GM12878 (cell line): ENCODE data around the gene TBC1D1. TPM values are rescaled to one million over a fixed set of nuclear protein-coding genes. Genes with fewer than 3 reads are reported as not detected.

Experiments used
- ATAC-seq: fragments of 200-7000 bp; cut with Tn5 transposase; 3 replicates; pipeline ENCODE4 v1.9.1; 2020; ENCODE audit warnings: mild to moderate bottlenecking, moderate library complexity
- BruUV-seq: library from RNA; stranded (reverse); fragments of 400-500 nt; replicated peaks from 2 replicates; lab custom pipeline; 2021; lab: Mats Ljungman, UMichigan
- CTCF ChIA-PET: fragments of 300-600 bp; sonication (Branson Sonifier 250); formaldehyde crosslinking; extraction: SDS; loops from one replicate; lab custom pipeline; 2021; ENCODE audit warnings: inconsistent platforms; lab: Yijun Ruan, JAX
- POLR2A ChIA-PET: fragments of 350-600 bp; formaldehyde crosslinking; extraction: SDS; loops from one replicate; lab custom pipeline; 2021; ENCODE audit warnings: inconsistent platforms; lab: Charles Lee
- RAD21 ChIA-PET: fragments of 300-600 bp; sonication (Branson Sonifier 250); formaldehyde crosslinking; loops from one replicate; lab custom pipeline; 2023; ENCODE audit warnings: antibody characterized with exemption; ENCODE audit not compliant: unreplicated experiment; lab: Charles Lee
- SMC1A ChIA-PET: fragments of 300-600 bp; sonication (Branson Sonifier 250); formaldehyde crosslinking; loops from one replicate; lab custom pipeline; 2023; ENCODE audit not compliant: unreplicated experiment, uncharacterized antibody; lab: Charles Lee
- DNase-seq: peaks from one replicate; pipeline ENCODE4 v3.0.0-alpha.2; 2011; ENCODE audit warnings: low read depth, low spot score
- FAIRE-seq: peaks from 3 replicates; lab custom pipeline; 2011; peaks lifted over from hg19 to GRCh38; lab: Jason Lieb, UNC
- H2AFZ ChIP-seq: 2 replicates; pipeline ENCODE4 v1.6.0; 2011; ENCODE audit warnings: low read depth, low read length, control low read depth; ENCODE audit not compliant: control insufficient read depth
- H3K27ac ChIP-seq: 2 replicates; pipeline ENCODE4 v1.5.1; 2011; ENCODE audit warnings: control low read depth; ENCODE audit not compliant: control insufficient read depth, insufficient read depth
- H3K27me3 ChIP-seq, 2 experiments: replicated peaks in 1 of 2; 2 replicates each; pipeline versions ENCODE4 v1.6.0 to v1.6.1; 2011; ENCODE audit warnings: low read length in 1 of 2; ENCODE audit not compliant: control insufficient read depth in 2 of 2, insufficient read depth in 2 of 2
- H3K36me3 ChIP-seq, 2 experiments: 2 replicates each; pipeline ENCODE4 v1.5.1; 2011; ENCODE audit warnings: low read length in 1 of 2; ENCODE audit not compliant: control insufficient read depth in 2 of 2, insufficient read depth in 2 of 2
- H3K4me1 ChIP-seq: 2 replicates; pipeline ENCODE4 v1.6.1; 2011; ENCODE audit warnings: mild to moderate bottlenecking, low read length, moderate library complexity, mixed read lengths; ENCODE audit not compliant: control insufficient read depth, insufficient read depth
- H3K4me2 ChIP-seq: 2 replicates; pipeline ENCODE4 v1.6.0; 2011; ENCODE audit warnings: control low read depth; ENCODE audit not compliant: control insufficient read depth, insufficient read depth
- H3K4me3 ChIP-seq: fragments of 200-600 bp; sonication (generic); 2 replicates; pipeline ENCODE4 v1.5.1; 2016
- H3K79me2 ChIP-seq: 2 replicates; pipeline ENCODE4 v1.6.0; 2011; ENCODE audit warnings: low read length; ENCODE audit not compliant: control insufficient read depth, insufficient read depth
- H3K9ac ChIP-seq: 2 replicates; pipeline ENCODE4 v1.8.0; 2011; ENCODE audit warnings: low read length, control low read depth, mixed read lengths; ENCODE audit not compliant: control insufficient read depth, insufficient read depth
- H3K9me3 ChIP-seq: replicated peaks from 3 replicates; pipeline ENCODE4 v1.5.1; 2011; ENCODE audit warnings: mild to moderate bottlenecking, low read length; ENCODE audit not compliant: control insufficient read depth, insufficient read depth
- H4K20me1 ChIP-seq: 2 replicates; pipeline ENCODE4 v1.6.0; 2011; ENCODE audit not compliant: control insufficient read depth, insufficient read depth
- BCL11A ChIP-seq: IDR thresholded peaks from 2 replicates; pipeline ENCODE4 v1.6.1; 2011; ENCODE audit warnings: low read depth, low read length
- CHD2 ChIP-seq: IDR thresholded peaks from 2 replicates; pipeline ENCODE4 v1.6.1; 2011; ENCODE audit warnings: low read depth, low read length, improper control_type of control experiment, borderline replicate concordance
- CTCF ChIP-seq, 3 experiments: IDR thresholded peaks in 2 of 3; conservative IDR thresholded peaks in 1 of 3; 2 replicates each; pipeline ENCODE4 v1.5.1; 2011; ENCODE audit warnings: low read depth in 3 of 3, low read length in 3 of 3, mild to moderate bottlenecking in 3 of 3, control low read depth in 2 of 3, moderate library complexity in 2 of 3, inconsistent platforms in 1 of 3, mixed read lengths in 1 of 3; ENCODE audit not compliant: control insufficient read depth in 2 of 3, insufficient read depth in 1 of 3; ENCODE audit errors: extremely low read depth in 1 of 3
- JUNB ChIP-seq: IDR thresholded peaks from 2 replicates; pipeline ENCODE4 v1.6.1; 2016; ENCODE audit warnings: antibody characterized with exemption, mild to moderate bottlenecking
- MYC ChIP-seq: IDR thresholded peaks from 2 replicates; pipeline ENCODE4 v1.6.1; 2011; ENCODE audit warnings: mild to moderate bottlenecking, low read length, moderate library complexity, inconsistent platforms; ENCODE audit not compliant: insufficient read depth, insufficient replicate concordance, insufficient read length, severe bottlenecking
- NKRF ChIP-seq: fragments of 450-650 bp; conservative IDR thresholded peaks from 2 replicates; pipeline ENCODE4 v1.6.1; 2017; ENCODE audit warnings: mild to moderate bottlenecking, moderate library complexity
- NR2F1 ChIP-seq: fragments of 450-650 bp; conservative IDR thresholded peaks from 2 replicates; pipeline ENCODE4 v1.6.1; 2017; ENCODE audit warnings: mild to moderate bottlenecking
- POLR2AphosphoS2 ChIP-seq: IDR thresholded peaks from 2 replicates; pipeline ENCODE4 v1.6.1; 2011; ENCODE audit warnings: low read depth, mild to moderate bottlenecking, low read length, improper control_type of control experiment, moderate library complexity
- RFX5 ChIP-seq: IDR thresholded peaks from 2 replicates; pipeline ENCODE4 v1.6.1; 2011; ENCODE audit warnings: low read depth, low read length, improper control_type of control experiment
- SIX5 ChIP-seq: IDR thresholded peaks from 2 replicates; pipeline ENCODE4 v1.6.1; 2011; ENCODE audit warnings: mild to moderate bottlenecking, low read depth, low read length, moderate library complexity; ENCODE audit not compliant: severe bottlenecking
- STAT3 ChIP-seq: IDR thresholded peaks from 2 replicates; pipeline ENCODE4 v1.6.1; 2011; ENCODE audit warnings: low read depth, low read length, improper control_type of control experiment
- TCF3 ChIP-seq: IDR thresholded peaks from 2 replicates; pipeline ENCODE4 v1.6.1; 2012; ENCODE audit warnings: low read depth, mild to moderate bottlenecking, low read length, borderline replicate concordance; ENCODE audit not compliant: insufficient read depth
- ZNF687 ChIP-seq: fragments of 450-650 bp; IDR thresholded peaks from 2 replicates; pipeline ENCODE4 v1.6.1; 2017; ENCODE audit warnings: mild to moderate bottlenecking, moderate library complexity
- ZZZ3 ChIP-seq: IDR thresholded peaks from 2 replicates; pipeline ENCODE4 v1.6.1; 2011; ENCODE audit warnings: low read depth; ENCODE audit not compliant: control insufficient read depth, insufficient read length
- WGBS: methylation state at CpG from one replicate; pipeline ENCODE4 v1.1.6; 2016; ENCODE audit warnings: low lambda C conversion rate; ENCODE audit not compliant: insufficient replicate concordance, insufficient coverage; ENCODE audit errors: missing lambda C conversion rate; 5-methylcytosine and 5-hydroxymethylcytosine counted together
- in situ Hi-C: fragments of 300-500 bp; cut with MboI; formaldehyde crosslinking; loops from 9 replicates; pipeline ENCODE4 v1.14.3; 2018; ENCODE audit warnings: mixed read lengths
- intact Hi-C: fragments of 100-400 bp; cut with micrococcal nuclease; formaldehyde crosslinking; loops from one replicate; pipeline ENCODE4 v1.14.2; 2022; ENCODE audit not compliant: unreplicated experiment
- polyA plus RNA-seq, 11 experiments: library from polyadenylated mRNA; depleted of rRNA in 4 of 11; unstranded in 6 of 11; stranded (reverse) in 5 of 11; fragments of >200 nt; fragmentation: Nextera tagmentation in 4 of 11; fragmentation: Illumina TruSeq in 1 of 11; extraction: Ambion mirVana in 4 of 11; extraction: Trizol in 1 of 11; gene quantifications; 1 replicate in 1 of 11; 2 replicates in 10 of 11; pipeline versions ENCODE4 v1.2.1 to v1.2.3, GENCODE V29; 2011 to 2016; ENCODE audit warnings: inconsistent platforms in 2 of 11, missing spikeins in 2 of 11, low read depth in 1 of 11
- total RNA-seq, 4 experiments: library from RNA; depleted of rRNA in 3 of 4; stranded (reverse); fragments of >200 nt in 3 of 4; fragmentation: Illumina TruSeq in 1 of 4; extraction: Trizol in 1 of 4; gene quantifications; 2 replicates each; pipeline versions ENCODE4 v1.2.1 to v1.2.3, GENCODE V29; 2013 to 2021

Gene TBC1D1
- total and polyA plus RNA-seq, 10 of the 15 experiments (the other 5 are each of a cell fraction or from before 2014, with no cell fraction given), result 5.3 to 102 (median 57.8) TPM

GRCh38 chr4:38113551-38113950 is 222.7 kb downstream of the TBC1D1 start:
- intact Hi-C loops, result no loop called here
- CTCF ChIA-PET, result interaction anchor here (1.5 to 1.6 kb wide), 2 partner anchors 9 to 20 kb away, joined by 3 read pairs; no protein-coding TSS in a partner anchor
- BruUV-seq, result no TSS peak
- no peaks in the 10 kb centered on the region for H3K27me3 ChIP-seq
- no peak for ATAC-seq
- WGBS, result 97% methylated on average over 2 of the region's 2 CpGs
- H3K4me2 ChIP-seq, result no peak overlapping the region
- RAD21 ChIA-PET, result interaction anchor here (1.3 to 1.9 kb wide), 3 partner anchors 10 to 67 kb away, joined by 3 to 6 read pairs (median 3); no protein-coding TSS in a partner anchor
- POLR2A ChIA-PET, result no interaction called here
- peaks cover 16% of the 10 kb centered on the region for H3K4me1 ChIP-seq
- H3K36me3 ChIP-seq, result peaks cover 3 to 15% of the 10 kb centered on the region in 2 experiments
- in situ Hi-C loops, result no loop called here
- H2AFZ ChIP-seq, result no peak overlapping the region
- no peak overlapping the region for H3K9ac ChIP-seq
- H3K27ac ChIP-seq, result no peak overlapping the region
- no peak for DNase-seq
- no peaks in the 10 kb centered on the region for H3K9me3 ChIP-seq
- no peak overlapping the region for H3K4me3 ChIP-seq
- SMC1A ChIA-PET, result interaction anchor here (0.9 to 6.8 kb wide), 4 partner anchors 14 to 66 kb away, joined by 3 to 38 read pairs (median 4); no protein-coding TSS in a partner anchor
- no peaks in the 10 kb centered on the region for H4K20me1 ChIP-seq
- no peak for FAIRE-seq
- H3K79me2 ChIP-seq, result no peaks in the 10 kb centered on the region
- TF ChIP-seq RFX5, result no peak
- TF ChIP-seq POLR2AphosphoS2, result no peak
- TF ChIP-seq CTCF (IDR thresholded peaks at IDR 0.05 in 2 of 3, conservative IDR thresholded peaks at IDR 0.05 in 1 of 3; ENCODE audit: control insufficient read depth in 2 of 3, extremely low read depth in 1 of 3, insufficient read depth in 1 of 3, low read depth in 3 of 3, low read length in 3 of 3), result no peak
- no peak for TF ChIP-seq ZNF687
- TF ChIP-seq NKRF, result no peak
- no peak for TF ChIP-seq MYC
- no peak for TF ChIP-seq SIX5
- TF ChIP-seq TCF3, result no peak
- TF ChIP-seq JUNB, result no peak
- TF ChIP-seq STAT3, result no peak
- TF ChIP-seq ZZZ3, result no peak
- TF ChIP-seq BCL11A, result no peak
- TF ChIP-seq CHD2, result no peak
- no peak for TF ChIP-seq NR2F1
